SU-DHL-6 (cell line): ENCODE data around the gene LDLRAD2.

Experiments used
- H2AFZ ChIP-seq: fragments of 200-600 bp; sonication (generic); 2 replicates; pipeline ENCODE4 v1.6.1; 2014; ENCODE audit warnings: low read depth, mild to moderate bottlenecking, moderate library complexity, mixed read lengths, antibody characterized with exemption, low read length; ENCODE audit not compliant: severe bottlenecking
- H3F3A ChIP-seq: fragments of 200-600 bp; shearing (Covaris generic); 2 replicates; pipeline ENCODE4 v1.6.0; 2016; ENCODE audit warnings: antibody characterized with exemption, mild to moderate bottlenecking; ENCODE audit not compliant: insufficient read depth
- H3K27ac ChIP-seq: fragments of 200-600 bp; sonication (generic); 2 replicates; pipeline ENCODE4 v1.5.1; 2016; ENCODE audit warnings: low read depth, mild to moderate bottlenecking, low read length, moderate library complexity, mixed read lengths
- H3K27me3 ChIP-seq: fragments of 200-600 bp; sonication (generic), shearing (Covaris generic); 2 replicates; pipeline ENCODE4 v1.6.0; 2014; ENCODE audit warnings: mild to moderate bottlenecking, low read length
- H3K36me3 ChIP-seq: fragments of 200-600 bp; sonication (generic); 2 replicates; pipeline ENCODE4 v1.6.1; 2014; ENCODE audit warnings: mild to moderate bottlenecking, low read length, mixed read lengths
- H3K4me2 ChIP-seq: fragments of 300-600, 200-600 bp; shearing (Covaris generic), sonication (generic); 2 replicates; pipeline ENCODE4 v1.6.0; 2014; ENCODE audit warnings: low read length, low read depth, mild to moderate bottlenecking; ENCODE audit not compliant: poor library complexity, severe bottlenecking
- H3K4me3 ChIP-seq: fragments of 200-600 bp; sonication (generic); 2 replicates; pipeline ENCODE4 v1.5.1; 2014; ENCODE audit warnings: antibody characterized with exemption, low read length, mild to moderate bottlenecking, mixed read lengths; ENCODE audit not compliant: insufficient read depth, poor library complexity, severe bottlenecking
- H3K79me2 ChIP-seq: fragments of 200-600 bp; sonication (generic); 2 replicates; pipeline ENCODE4 v1.6.1; 2014; ENCODE audit warnings: mild to moderate bottlenecking, low read length, moderate library complexity; ENCODE audit not compliant: insufficient read depth
- H3K9ac ChIP-seq: fragments of 200-600 bp; sonication (generic); 2 replicates; pipeline ENCODE4 v1.7.0; 2014; ENCODE audit warnings: mild to moderate bottlenecking, low read length
- H3K9me2 ChIP-seq: fragments of 200-600 bp; sonication (generic); replicated peaks from 2 replicates; pipeline ENCODE4 v1.6.1; 2014; ENCODE audit warnings: low read length; ENCODE audit not compliant: insufficient read depth
- H3K9me3 ChIP-seq: fragments of 200-600 bp; sonication (generic); 2 replicates; pipeline ENCODE4 v1.6.1; 2014; ENCODE audit warnings: low read length, mixed read lengths; ENCODE audit not compliant: insufficient read depth
- H4K20me1 ChIP-seq: fragments of 200-600 bp; sonication (generic); 2 replicates; pipeline ENCODE4 v1.6.1; 2014; ENCODE audit warnings: low read depth, mild to moderate bottlenecking, antibody characterized with exemption, low read length, moderate library complexity, mixed read lengths
- CTCF ChIP-seq: fragments of 200-600 bp; sonication (generic); IDR thresholded peaks from one replicate; pipeline ENCODE4 v1.5.1; 2017; ENCODE audit warnings: antibody characterized with exemption, mild to moderate bottlenecking, low read length, moderate library complexity; ENCODE audit not compliant: insufficient read depth, poor library complexity, severe bottlenecking
- EZH2phosphoT487 ChIP-seq: fragments of 200-600 bp; sonication (generic), shearing (Covaris generic); conservative IDR thresholded peaks from 2 replicates; pipeline ENCODE4 v1.6.1; 2018; ENCODE audit warnings: mild to moderate bottlenecking, antibody characterized with exemption, low read length, moderate library complexity, mixed read lengths

LDLRAD2 gene

DNA sequence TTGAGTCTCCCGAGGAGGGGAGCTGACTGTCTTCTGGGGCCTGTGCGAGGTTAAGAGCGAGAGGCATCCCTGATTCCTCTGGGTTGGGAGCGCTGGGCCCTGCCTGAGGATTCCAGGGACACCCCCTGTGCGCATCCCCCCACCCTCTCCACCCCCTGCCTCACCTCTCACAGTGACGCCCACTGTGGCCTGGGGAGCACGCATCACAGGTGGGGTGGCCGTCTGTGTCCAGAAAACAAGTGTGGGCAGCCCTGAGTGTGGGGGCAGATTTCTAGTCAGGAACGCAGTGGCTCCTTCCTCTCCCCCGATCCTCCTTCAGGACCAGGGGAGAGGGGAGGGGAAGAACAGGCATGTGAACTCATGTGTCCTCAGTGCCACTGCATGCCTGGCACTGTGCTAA, 61.7 kb downstream of the LDLRAD2 start:
- H3F3A ChIP-seq, result no peaks in the 10 kb centered on the region
- H3K27ac ChIP-seq, result no peak overlapping the region
- TF ChIP-seq EZH2phosphoT487, result no peak
- TF ChIP-seq CTCF, result no peak

DNA sequence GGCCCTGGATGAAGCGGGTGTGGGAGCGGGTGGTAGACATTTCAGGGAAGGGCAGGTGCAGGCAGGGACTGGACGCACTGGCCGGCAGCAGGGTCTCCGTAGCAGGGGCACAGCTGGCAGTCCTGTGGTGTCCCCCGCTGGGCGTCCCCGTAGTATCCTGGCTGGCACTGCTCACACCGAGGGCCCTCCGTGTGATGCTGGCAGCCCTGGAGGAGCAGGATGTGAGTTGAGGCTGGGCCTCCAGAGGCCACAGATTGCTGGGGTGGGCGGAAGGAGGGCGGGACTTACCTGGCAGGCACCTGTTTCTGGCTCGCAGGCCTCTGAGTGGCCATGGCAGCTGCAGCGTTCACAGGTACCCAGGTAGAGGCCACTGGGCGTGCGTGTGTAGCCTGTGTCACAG, 62.3 kb downstream of the LDLRAD2 start:
- Histone ChIP-seq H3K27me3 (no peaks in the 10 kb centered on the region), H3K9me2 (no peaks in the 10 kb centered on the region), H3K4me2 (no peak overlapping the region), H3K4me3 (no peak overlapping the region), H3K79me2 (no peaks in the 10 kb centered on the region), H4K20me1 (no peaks in the 10 kb centered on the region), H3K9ac (no peak overlapping the region), H3K9me3 (no peaks in the 10 kb centered on the region), H3K27ac (no peak overlapping the region), H3F3A (no peaks in the 10 kb centered on the region), H2AFZ (no peak overlapping the region), H3K36me3 (no peaks in the 10 kb centered on the region)
- TF ChIP-seq CTCF, result no peak
- TF ChIP-seq EZH2phosphoT487, result no peak

More for the DNA sequence above, 61.7 kb downstream of the LDLRAD2 start:
- Histone ChIP-seq H3K4me2 (no peak overlapping the region), H3K9ac (no peak overlapping the region), H4K20me1 (no peaks in the 10 kb centered on the region), H3K36me3 (no peaks in the 10 kb centered on the region), H3K79me2 (no peaks in the 10 kb centered on the region), H3K4me3 (no peak overlapping the region), H3K27me3 (no peaks in the 10 kb centered on the region), H3K9me2 (no peaks in the 10 kb centered on the region), H3K9me3 (no peaks in the 10 kb centered on the region), H2AFZ (no peak overlapping the region)
